Adrenal gland (tissue), 5 donors: ENCODE data around the gene CCNH.

Source experiments
- POLR2A ChIP-seq, 2 donors: fragments of 450-650 bp; IDR thresholded peaks; one replicate each; pipeline ENCODE4 v1.6.1; 2017; ENCODE audit warnings: antibody characterized with exemption in 2 of 2, mild to moderate bottlenecking in 2 of 2, moderate library complexity in 1 of 2
- TF ChIP-seq, protein P1 (sequence below), 6 experiments: fragments of 450-650 bp in 4 of 6; fragments of 200-600 bp in 2 of 6; sonication (generic) in 1 of 6; IDR thresholded peaks; 1 replicate in 5 of 6; 2 replicates in 1 of 6; pipeline versions ENCODE4 v1.5.1 to v1.8.0; 2016 to 2021; ENCODE audit warnings: antibody characterized with exemption in 6 of 6, mild to moderate bottlenecking in 2 of 6, moderate library complexity in 1 of 6
- donor health status: DM: no; HTN: no; CAD: no.

DNA sequence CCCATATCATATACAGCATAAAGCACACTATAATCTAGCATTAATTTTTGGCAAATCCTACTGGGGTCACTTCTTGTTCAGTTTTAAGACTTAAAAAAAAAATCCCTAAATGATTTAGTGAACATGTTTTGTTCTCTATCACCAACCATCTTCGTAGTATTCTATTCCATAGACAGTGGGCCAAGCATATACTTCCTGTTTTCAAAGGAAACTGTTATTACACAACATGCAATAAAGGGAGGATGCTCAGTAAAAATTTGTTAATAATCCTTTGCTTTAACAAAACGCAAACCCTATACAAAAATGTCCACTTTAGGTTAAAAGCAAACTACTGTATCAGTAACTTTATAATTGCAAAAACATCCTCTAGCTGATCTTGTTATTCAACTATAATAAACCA lies 13.0 kb downstream of the CCNH start:
- TF ChIP-seq, protein P1, sequence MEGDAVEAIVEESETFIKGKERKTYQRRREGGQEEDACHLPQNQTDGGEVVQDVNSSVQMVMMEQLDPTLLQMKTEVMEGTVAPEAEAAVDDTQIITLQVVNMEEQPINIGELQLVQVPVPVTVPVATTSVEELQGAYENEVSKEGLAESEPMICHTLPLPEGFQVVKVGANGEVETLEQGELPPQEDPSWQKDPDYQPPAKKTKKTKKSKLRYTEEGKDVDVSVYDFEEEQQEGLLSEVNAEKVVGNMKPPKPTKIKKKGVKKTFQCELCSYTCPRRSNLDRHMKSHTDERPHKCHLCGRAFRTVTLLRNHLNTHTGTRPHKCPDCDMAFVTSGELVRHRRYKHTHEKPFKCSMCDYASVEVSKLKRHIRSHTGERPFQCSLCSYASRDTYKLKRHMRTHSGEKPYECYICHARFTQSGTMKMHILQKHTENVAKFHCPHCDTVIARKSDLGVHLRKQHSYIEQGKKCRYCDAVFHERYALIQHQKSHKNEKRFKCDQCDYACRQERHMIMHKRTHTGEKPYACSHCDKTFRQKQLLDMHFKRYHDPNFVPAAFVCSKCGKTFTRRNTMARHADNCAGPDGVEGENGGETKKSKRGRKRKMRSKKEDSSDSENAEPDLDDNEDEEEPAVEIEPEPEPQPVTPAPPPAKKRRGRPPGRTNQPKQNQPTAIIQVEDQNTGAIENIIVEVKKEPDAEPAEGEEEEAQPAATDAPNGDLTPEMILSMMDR (IDR thresholded peaks at IDR 0.05), result no peak
- no peak for TF ChIP-seq POLR2A (IDR thresholded peaks at IDR 0.05)
